ENCODE measurements around the gene WDR18.
"Not testable (repeated sequence)": the region's sequence is repeated elsewhere in the genome, so short reads cannot be mapped to it uniquely, and the experiment has no call there.

DNA sequence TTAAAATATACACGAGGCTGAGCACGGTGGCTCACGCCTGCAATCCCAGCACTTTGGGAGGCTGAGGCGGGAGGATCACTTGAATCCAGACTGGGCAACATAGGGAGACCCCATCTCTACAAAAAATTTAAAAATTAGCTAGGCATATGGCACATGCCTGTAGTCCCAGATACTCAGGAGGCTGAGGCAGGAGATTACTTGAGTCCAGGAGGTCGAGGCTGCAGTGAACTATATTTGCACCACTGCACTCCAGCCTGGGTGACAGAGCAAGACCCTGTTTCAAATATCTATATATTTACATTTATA, 39.7 kb downstream of the WDR18 start:
- TF ChIP-seq, protein P1, sequence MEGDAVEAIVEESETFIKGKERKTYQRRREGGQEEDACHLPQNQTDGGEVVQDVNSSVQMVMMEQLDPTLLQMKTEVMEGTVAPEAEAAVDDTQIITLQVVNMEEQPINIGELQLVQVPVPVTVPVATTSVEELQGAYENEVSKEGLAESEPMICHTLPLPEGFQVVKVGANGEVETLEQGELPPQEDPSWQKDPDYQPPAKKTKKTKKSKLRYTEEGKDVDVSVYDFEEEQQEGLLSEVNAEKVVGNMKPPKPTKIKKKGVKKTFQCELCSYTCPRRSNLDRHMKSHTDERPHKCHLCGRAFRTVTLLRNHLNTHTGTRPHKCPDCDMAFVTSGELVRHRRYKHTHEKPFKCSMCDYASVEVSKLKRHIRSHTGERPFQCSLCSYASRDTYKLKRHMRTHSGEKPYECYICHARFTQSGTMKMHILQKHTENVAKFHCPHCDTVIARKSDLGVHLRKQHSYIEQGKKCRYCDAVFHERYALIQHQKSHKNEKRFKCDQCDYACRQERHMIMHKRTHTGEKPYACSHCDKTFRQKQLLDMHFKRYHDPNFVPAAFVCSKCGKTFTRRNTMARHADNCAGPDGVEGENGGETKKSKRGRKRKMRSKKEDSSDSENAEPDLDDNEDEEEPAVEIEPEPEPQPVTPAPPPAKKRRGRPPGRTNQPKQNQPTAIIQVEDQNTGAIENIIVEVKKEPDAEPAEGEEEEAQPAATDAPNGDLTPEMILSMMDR (conservative IDR thresholded peaks at IDR 0.05; ENCODE audit: low read depth, low read length), result not testable (repeated sequence)
- not testable (repeated sequence) for TF ChIP-seq EZH2 (IDR thresholded peaks at IDR 0.05; ENCODE audit: low read length, unreplicated experiment); EZH2phosphoT487 (IDR thresholded peaks at IDR 0.05; ENCODE audit: borderline replicate concordance, low read length)
